Midbrain (tissue), 1 donor: ENCODE measurements around the gene ADSS1.

ENCODE experiments used
- DNase-seq: peaks from one replicate; lab custom pipeline; 2025; lab: John Stamatoyannopoulos, UW

Gene ADSS1

GRCh38 chr14:104783484-104784217 is 59.6 kb downstream of the ADSS1 start:
- DNase-seq: no peak

DNA sequence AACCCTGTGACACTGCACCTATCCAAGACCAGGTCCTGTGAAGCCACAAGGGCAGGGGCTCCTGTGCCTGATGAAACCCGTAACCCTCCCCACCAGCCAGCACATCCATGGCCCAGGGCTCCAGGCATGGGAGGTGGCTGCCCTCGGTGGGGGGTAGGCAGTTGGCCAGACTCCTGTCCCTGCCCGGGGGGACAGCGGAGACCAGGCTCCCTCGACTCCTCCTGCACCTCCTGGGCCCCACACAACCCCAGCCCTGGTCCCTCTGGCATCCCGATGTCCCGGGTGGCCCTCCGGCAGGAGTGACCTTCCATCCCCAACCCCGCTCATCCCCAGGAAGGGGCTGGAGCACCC is 60.2 kb downstream of the ADSS1 start:
- DNase-seq: no peak

- no peak for DNase-seq
These were observed 61.0 kb downstream of the ADSS1 start for GRCh38 chr14:104784846-104785707.

GRCh38 chr14:104785708-104786080 is 61.7 kb downstream of the ADSS1 start:
- no peak for DNase-seq

DNA sequence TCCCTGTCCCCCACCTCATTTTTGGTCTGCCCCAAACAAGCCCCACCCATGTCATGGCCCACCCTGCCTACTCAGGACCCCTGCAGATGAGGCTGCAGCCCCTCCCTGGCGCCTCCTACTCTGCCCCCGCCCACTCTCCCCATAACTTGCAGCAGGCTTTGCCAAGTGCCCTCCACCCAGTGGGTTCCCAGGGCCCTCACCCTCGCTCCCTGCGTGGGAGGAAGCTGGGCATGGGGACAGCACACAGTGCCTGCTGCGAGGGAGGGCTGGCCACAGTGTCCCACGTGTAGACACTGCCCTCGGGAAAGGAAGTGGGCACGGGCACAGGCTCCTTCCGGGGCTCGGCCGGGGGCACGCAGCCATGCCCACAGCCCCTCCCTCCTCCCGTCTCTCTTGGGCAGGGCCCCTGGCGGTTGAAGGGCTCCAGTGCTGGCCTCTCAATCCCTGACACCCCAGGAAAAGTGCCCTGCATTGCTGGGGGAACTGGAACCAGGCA is 62.1 kb downstream of the ADSS1 start:
- DNase-seq: no peak

- DNase-seq: no peak
These were observed 63.0 kb downstream of the ADSS1 start for GRCh38 chr14:104786726-104787675.

DNA sequence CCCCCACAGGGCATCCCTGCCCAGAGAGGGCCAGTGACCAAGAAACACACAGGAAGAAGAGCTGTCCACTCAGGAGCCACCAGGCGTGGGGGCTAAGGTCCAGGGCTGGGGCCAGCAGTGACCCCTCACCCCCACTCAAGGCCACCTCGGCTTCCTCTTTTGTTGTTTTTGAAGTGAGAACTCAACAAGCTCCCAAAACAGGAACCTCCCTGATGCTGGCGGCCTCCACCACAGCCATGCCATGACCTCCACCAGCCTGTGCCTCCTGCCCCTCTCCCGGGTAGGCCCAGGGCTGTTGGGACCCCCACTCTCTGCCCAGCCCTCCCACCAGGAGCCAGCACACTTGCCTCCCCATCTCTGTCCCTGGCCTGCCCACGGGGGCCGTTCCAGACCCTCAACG is 63.7 kb downstream of the ADSS1 start:
- no peak for DNase-seq

- DNase-seq: no peak
These were observed 64.3 kb downstream of the ADSS1 start for GRCh38 chr14:104788161-104788818.

DNA sequence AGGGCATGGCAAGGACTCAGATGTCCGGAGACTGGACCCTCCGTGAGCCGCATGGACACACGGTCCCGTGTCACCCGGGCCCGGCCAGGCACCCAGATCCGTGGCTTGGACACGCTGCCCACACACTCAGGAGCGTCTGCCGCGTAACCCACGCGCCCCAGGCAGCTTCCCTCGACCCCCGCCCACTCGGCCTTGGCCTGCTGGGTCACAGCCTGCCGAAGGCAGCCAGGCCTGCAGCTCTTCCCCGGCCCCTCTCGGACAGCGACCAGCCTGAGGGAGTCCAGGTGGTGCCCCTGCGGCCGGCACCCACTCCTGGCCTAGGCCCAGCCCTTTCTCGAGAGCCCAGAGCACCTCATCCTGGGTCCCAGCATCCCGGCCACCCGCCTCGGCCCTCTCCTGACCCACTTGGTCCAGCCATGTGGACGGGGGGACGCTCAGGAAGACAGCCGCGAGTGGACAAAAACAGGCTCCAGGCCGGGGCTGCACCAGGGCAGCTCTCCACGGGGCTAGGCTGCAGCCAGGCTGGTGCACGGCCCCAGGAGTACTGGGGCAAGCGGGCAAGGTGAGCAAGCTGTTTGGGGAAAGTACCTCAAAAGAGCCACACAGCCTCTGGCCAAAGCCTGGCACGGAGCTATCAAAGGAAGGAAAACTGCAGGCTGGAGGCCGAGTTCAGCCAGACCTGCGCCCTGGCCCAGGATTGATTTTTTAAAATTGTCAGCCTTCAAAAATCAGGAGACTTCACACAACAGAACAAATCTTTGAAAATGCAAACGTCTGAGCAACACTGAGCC is 65.0 kb downstream of the ADSS1 start:
- DNase-seq: no peak

GRCh38 chr14:104789752-104790743 is 66.0 kb downstream of the ADSS1 start:
- no peak for DNase-seq

- DNase-seq: no peak
These were observed 67.4 kb downstream of the ADSS1 start for GRCh38 chr14:104791425-104791824.

GRCh38 chr14:104792101-104792884 is 68.3 kb downstream of the ADSS1 start:
- no peak for DNase-seq

- DNase-seq: no peak
These were observed 69.1 kb downstream of the ADSS1 start for GRCh38 chr14:104792945-104793702.

DNA sequence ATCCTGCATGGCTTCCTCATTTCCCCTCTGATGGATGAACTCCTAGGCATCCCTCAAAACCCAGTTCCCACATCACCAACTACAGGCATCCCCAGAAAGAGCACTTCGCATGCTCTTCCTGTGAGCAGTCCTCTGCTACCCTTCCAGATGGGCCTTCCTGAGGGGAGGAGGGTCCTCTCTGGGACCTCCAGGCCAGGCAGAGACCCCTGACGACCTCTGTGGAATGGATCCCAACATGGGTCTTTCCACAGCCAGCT is 69.6 kb downstream of the ADSS1 start:
- DNase-seq: no peak

- no peak for DNase-seq
These were observed 70.1 kb downstream of the ADSS1 start for GRCh38 chr14:104794099-104794498.

DNA sequence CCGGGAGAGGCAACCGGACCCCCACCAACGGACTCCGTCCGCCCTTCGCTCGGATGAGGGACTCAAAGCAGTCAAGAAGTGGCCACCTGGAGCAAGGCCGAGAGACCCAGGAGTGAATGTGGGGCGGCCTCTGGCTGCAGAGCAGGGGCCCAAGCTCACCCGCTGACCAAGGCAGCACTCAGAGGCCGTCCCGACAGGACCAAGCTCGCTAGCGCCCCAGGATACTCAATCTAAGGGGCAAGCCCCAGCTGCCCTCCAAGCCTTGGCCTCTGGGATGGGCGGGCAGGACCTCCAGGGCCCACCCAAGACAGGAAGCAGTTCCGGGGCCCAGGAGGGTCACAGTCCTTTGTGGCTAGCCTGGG is 70.6 kb downstream of the ADSS1 start:
- DNase-seq: no peak

- no peak for DNase-seq
These were observed 71.2 kb downstream of the ADSS1 start, which contains the start of gene AKT1 for GRCh38 chr14:104794993-104795780. TSS of gene AKT1 (minus strand) at chr14:104795748. CDS start at chr14:104792643, 3,105 bp downstream.
